Measurements from ENCODE around the gene RBBP9. TPM values are rescaled to one million over a fixed set of nuclear protein-coding genes. Genes with fewer than 3 reads are reported as not detected.

RBBP9 gene
- total RNA-seq, result 9.0 and 9.4 TPM in 2 replicates

GRCh38 chr20:18496740-18497592 is at the start of gene RBBP9:
TSS of gene RBBP9 (minus strand) at chr20:18497225. CDS start at chr20:18497167, 58 bp downstream.

GRCh38 chr20:18507218-18508191 is 10.5 kb upstream of the RBBP9 start, which contains the start of gene SEC23B:
TSS of gene SEC23B (plus strand) at chr20:18507940. CDS start at chr20:18510836, 2,896 bp downstream.

GRCh38 chr20:18466894-18467730 is 29.9 kb downstream of the RBBP9 start, which contains the start of the genes DZANK1 and POLR3F:
TSS of gene DZANK1 (minus strand) at chr20:18467030. CDS start at chr20:18465358, 1,672 bp downstream.
TSS of gene POLR3F (plus strand) at chr20:18467390. CDS start at chr20:18467507, 117 bp downstream.

Other genes starting within 250 kb of the RBBP9 start
- 23.8 and 25.3 TPM in 2 replicates for gene ZNF133, start 208.7 kb downstream of the RBBP9 start, total RNA-seq
- 0.83 and 0.85 TPM in 2 replicates for gene DZANK1, start 30.2 kb downstream of the RBBP9 start, total RNA-seq
- gene POLR3F, start 29.8 kb downstream of the RBBP9 start, total RNA-seq, result 10.7 and 10.9 TPM in 2 replicates
- 46.4 and 49.6 TPM in 2 replicates for gene SEC23B, start 10.7 kb upstream of the RBBP9 start, total RNA-seq
- 95.9 and 129 TPM in 2 replicates for gene SMIM26, start 70.2 kb upstream of the RBBP9 start, total RNA-seq
- gene DTD1, start 90.8 kb upstream of the RBBP9 start, total RNA-seq, result 54.7 and 84.1 TPM in 2 replicates